NK-92 (cell line): ENCODE measurements around the gene NFIC.
"Not testable (repeated sequence)": the region's sequence is repeated elsewhere in the genome, so short reads cannot be mapped to it uniquely, and the experiment has no call there.

Experiments
- DNase-seq: peaks from one replicate; lab custom pipeline; 2025; ENCODE audit not compliant: unreplicated experiment; lab: John Stamatoyannopoulos, UW

The NFIC gene

DNA sequence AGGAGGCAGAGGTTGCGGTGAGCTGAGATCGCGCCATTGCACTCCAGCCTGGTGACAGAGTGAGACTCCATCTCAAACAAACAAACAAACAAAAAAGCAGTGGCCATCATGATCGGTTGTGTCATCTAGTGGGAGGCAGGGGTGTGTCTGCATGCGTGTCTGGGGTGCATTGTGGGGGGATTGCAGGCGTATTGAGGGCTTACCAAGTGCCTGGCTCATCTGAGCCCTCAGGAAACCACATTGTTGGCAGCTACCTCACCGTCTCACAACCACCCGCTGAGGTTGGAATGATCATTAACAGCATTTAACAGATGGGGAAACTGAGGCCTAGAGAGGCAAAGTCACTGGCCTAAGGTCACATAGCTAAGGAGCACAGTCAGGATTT, 30.5 kb downstream of the NFIC start:
- DNase-seq, result no peak

DNA sequence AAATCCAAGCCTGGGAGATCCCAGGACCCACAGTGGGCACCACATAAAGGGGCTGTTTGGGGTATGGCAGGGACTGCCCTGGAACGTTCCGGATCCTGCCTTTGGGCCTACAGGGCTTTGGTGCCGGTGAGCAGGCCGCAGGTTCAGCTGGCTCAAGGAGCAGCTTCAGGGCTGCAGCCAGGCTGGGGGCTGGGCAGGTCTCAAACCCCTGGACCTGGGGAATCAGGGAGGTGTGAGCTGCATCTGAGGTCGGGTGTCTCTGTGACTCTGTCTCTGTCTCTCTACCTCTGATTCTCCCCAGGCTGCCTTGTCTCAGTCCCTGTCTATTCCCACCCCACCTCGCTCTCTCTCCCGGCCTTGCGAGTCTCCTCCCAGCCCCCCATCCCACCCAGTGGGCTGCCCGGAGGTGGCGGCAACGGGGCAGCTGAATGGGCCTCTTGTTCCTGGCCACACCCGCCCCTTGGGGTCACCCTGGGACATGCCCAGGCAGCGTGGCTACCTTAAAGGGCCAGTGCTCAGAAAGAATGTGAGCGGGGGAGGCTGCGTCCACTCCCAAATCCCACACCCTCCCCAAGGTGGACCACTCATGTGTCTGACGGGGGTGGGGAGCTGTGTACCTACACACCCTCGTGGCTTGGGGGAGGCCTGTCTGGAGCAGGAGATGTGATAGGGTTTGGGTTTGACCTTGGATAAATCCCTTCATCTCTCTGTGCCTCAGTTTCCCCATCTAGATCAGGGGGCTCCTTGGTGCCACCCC, 31.1 kb downstream of the NFIC start:
- no peak for DNase-seq

DNA sequence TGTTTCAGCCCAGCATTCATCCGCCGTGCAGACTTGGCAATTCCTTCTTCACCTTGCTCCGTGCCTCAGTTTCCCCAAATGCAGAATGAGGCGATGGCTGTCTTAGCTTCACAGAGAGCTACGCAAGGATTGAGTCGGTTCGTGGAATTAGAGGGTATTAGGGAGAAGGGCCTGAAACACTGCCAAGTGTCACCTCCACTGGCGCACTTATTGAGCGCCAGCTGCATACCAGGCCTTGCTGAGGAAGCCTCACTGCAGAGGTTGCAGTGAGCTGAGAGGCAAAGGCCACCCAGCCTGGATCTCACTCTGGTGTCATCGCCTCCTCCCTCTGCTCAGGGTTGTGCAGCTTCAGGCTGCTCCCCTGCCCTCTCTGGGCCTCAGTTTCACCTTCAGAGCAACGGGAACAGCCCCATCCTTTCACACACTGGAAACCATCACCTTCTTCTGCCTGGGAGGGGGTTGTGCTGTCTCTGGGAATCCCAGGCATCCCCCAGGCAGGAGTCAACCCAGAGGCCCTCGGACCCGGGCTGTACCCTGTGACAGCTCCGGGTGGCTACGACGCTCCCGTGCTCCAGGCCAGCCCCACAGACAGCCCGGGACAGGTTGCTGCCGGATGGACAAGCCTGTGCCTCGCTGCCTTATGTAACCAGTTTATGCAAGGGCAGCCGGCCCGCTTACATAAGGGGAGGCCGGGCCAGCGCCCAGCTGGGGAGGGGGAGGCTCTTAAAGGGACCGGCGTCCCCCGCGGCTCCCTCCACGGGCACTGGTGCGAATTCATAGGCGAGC, 31.9 kb downstream of the NFIC start:
- DNase-seq, result no peak

DNA sequence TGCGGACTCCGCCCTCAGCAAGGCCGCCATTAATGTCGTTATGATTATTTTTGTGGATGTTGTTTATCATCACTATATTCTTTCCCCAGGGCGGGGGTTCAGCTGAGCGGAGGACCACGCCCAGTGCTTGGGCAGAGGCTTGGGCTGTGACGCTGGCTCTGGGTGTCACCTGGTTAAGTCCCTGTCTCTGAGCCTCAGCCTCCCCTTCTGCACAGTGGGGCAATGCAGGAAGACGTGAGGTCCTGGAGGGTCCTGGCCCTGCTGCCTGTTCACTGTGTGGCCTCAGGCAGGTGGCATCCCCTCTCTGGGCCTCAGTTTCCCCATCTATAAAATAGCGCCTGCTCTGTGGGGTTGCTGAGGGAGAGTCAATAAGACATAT, 32.5 kb downstream of the NFIC start:
- DNase-seq, result no peak

DNA sequence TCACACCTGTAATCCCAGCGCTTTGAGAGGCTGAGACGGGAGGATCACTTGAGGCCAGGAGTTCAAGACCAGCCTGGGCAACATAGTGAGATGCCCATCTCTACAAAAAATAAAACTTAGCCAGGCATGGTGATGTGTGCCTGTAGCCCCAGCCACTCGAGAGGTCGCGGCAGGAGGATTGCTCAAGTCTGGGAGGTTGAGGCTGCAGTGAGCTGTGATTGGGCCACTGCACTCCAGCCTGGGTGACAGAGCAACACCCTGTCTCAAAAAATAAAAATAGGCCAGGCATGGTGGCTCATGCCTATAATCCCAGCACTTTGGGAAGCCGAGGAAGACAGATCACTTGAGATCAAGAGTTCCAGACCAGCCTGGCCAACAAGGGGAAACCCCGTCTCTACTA, 32.9 kb downstream of the NFIC start:
- not testable (repeated sequence) for DNase-seq

DNA sequence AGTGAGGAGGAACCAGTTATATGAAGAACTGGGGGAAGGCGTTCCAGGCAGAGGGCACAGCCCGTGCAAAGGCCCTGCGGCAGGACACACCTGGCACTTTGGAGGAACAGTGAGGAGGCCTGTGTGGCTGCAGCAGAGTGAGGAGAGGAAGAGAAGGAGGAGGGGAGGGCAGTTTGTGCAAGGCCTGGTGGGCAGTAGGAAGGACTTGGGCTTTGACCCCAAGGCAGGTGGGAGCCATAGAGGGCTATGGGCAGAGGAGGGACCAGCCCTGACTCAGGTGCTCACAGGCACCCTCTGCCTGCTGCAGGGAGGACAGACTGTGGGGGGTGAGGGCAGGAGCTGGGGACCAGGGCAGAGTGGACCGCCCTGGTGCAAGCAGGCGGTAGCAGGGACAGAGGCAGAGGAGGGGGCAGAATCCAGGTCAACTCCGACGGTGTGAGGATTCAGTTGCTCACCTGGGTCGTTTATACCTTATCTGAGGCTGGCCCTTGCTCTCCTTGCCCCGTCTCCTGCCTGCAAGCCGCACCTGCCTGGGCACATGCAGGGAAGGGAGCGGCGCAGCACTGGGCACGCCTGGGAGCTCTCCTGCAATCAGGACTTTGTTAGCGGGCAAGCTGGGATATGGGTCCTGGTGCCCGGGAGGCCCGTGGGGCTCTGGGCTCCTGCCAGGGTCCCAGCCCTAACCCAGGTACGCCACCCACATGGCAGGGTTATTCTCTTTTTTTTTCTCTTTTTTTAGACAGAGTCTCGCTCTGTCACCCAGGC, 34.8 kb downstream of the NFIC start:
- no peak for DNase-seq

DNA sequence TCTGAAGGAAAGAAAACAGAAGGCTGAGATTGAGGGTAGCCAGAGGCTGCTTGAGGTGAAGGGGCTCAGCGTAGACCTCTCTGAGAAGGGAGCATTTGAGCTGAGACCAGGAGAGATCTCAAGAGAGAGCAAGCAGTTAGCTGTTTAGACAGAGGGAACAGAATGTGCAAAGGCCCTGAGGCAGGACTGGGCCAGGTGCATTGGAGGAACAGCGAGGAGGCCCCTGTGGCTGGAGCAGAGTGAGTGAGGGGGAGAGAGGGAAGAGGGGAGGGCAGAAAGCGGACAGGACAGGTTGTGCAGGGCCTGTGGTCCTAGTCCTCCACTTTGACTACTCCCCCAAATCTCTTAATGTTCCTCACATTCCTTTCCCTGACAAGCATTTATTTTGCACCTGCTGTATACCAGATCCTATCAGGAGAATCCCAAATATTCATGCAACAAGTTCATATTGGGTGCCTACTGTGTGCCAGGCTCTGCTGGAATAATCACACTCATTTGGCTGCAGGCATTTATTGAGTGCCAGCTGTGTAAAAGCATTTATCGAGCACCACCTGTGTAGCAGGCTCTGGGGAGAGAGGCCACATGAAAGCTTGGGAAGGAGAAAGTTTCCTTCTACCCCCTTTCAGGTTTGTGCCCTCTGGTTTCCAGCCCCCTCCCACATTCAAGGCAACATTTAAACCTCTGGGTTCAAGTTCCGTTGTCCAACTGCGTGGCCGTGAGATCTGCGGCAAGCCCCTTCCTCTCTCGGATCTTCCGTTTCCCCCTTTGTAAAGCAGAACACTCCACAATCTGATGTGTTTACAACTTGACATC, 36.5 kb downstream of the NFIC start:
- no peak for DNase-seq

DNA sequence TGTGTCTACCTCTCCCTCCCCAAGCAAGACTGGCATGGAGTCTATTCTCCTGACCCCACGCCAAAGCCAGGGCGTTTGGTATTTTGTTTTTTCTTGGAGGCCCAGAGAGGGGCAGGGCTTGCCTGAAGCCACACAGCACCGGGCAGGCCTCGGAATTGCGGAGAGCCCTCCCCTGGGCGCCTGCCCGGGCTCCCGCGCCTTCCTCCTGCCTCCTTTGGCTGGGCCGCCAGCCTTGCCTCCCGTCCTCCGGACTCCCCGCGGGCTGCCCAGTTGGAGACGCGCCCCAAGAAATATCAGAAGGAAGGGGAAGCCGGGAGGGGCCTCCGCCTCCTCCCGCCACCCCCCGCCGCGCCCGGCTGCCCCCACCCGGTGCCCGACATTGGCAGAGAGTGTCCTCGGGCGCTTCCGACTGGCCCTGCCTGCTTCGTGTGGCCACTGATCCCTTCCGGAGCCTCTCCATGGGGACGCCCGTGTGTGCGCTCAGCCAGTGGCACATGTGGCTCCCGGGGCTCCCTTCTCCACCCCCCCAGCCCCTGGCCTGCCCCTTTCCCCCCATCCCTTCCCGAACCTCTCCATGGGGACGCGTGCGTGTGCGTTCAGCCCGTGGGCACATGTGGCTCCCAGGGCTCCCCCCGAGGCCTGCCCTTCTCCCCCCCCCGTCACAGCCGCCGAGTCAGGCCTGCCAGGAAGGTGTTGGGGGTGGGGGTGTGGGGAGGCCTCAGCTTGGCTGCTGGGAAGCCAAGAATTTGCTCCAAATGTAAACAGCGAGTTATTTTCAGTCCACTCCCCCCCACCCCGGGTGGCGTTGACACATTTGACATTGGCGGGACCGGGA, 37.3 kb downstream of the NFIC start:
- no peak for DNase-seq

DNA sequence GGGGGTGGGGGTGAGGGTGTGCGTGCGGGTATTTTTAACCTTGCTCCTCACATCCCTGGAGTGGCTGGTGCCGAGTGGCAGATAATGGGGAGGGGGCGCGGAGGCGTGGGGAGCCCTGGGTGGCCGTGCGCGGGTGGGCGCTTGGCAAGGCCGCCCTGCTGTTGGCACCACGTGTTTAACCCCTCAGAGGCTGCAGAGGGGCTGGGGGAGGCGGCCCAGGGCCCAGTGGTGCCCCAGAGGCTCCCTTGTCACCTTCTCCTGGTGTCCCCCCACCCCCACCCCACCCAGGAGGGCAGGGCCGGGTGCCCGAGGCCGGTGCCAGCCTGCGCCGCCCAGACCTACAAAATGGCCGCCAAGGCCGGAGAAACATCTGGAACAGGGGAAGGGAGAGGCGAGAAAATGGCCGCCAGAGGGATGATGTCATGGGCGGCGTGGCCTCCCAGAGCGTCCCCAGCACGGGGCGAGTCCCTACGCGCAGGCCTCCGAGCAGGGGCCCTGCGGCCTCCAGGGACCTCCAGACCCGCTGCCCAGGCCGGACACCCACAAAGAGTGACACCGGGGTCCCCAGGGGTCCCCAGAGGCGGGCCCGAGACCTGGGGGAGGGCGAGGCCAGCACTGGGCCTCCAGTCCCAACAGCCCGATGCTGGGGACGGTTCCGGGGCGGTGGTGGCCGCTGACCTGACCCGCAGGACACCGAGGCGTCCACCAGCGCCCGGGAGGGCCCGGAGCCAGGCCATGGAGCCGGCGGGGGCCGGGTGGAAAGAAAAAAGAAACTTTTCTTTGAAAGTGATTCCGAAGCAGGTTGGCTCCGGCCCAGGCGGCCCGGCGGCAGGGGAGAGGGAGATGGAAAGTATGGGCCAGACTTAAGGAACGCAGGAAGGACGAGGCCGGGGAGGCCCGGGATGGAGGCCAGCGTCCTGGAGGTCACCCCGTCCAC, 38.2 kb downstream of the NFIC start:
- no peak for DNase-seq

DNA sequence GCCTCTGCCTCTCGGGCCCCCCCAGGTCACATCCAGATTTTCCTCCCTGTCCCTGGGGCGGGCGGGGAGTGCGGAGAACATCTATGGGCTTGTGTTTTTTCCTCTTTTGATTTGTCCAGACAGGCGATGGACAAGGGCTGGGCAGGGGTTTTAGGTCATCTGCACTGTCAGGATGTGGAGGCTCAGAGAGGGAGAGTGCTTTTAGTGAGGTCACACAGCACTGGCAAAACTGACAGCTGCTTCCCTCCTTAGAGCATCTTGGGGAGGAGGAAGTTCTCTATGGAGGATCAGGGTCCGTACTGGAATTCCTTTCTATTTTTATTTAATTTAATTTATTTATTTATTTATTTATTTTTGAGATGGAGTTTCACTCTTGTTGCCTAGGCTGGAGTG, 38.9 kb downstream of the NFIC start:
- DNase-seq, result no peak

DNA sequence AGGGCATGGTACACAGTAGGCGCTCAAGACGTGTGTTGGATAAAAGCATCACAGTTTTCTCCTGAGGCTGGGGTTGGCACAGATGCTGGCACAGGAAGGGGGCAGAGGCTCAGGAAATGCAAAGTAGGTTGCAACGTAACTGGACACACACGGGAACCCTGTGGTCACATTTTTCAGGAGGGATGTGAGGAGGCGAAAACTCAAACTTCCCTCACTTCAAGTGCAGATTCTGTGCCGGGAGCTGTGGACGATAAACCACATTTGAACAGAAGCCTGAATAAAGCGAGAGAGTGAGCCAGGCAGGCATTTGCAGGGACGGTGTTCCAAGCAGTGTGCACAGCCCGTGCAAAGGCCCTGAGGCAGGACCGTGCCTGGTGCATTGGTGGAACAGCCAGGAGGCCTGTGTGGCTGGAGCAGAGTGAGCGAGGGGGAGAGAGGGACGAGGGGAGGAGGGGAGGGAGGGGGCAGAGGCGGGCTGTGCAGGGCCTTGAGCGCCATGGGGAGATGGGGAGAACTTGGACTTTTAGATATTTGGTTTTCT, 40.3 kb downstream of the NFIC start:
- DNase-seq, result no peak

DNA sequence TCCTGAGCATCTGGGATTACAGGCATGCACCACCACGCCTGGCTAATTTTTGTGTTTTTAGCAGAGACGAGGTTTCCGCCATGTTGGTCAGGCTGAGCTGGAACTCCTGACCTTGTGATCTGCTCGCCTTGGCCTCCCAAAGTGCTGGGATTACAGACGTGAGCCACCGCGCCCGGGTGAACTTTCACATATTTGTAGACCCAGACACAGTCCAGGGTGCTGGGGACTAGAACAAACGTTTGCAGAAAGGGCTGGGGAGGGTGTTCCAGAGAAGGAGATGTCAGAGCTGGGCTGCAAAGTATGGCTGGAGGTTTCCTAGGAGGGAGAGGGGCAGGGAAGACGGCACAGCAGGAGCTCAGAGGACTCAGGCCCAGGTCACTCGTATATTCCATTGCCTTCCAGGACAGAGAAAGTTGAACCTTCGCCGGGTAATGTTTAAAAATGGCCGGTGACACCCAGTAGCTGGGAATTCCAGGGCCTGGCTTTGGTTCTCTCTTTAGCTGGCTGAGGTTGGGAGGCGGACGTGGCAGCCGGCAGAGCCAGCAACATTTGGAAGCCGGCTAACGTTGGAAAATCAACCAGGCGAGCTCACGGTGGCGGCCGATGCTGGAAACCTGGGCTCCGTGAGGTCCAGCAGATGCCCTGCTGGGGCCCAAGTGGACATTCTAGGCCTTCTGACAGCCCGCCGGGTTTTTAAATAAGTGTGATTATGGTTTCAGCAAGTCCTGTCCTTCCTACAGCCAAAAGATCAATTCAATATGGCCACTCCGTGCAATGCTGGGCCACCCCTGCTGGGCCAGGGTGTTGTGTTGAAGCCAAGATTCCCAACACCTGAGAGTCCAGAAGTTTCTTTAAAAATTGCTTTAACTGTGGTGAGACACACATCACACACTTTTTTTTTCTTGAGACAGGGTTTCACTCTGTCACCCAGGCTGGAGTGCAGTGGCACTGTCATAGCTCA, 41.5 kb downstream of the NFIC start:
- DNase-seq, result no peak

DNA sequence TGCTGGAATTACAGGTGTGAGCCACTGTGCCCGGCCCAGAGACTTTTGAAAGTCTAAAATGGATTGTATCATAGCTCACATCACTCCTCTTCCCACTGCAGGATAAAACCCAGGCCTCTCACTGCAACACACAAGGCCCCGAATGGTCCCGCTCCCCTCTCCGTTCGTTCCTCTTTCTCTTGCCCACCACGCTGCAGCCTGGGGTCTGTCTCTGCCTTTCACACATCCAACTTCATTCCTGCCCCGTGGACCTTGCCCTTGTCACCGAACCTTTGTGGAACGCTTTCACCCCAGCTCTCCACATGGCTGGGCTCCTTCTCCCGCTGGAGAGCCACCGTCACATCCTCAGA, 42.6 kb downstream of the NFIC start:
- no peak for DNase-seq

DNA sequence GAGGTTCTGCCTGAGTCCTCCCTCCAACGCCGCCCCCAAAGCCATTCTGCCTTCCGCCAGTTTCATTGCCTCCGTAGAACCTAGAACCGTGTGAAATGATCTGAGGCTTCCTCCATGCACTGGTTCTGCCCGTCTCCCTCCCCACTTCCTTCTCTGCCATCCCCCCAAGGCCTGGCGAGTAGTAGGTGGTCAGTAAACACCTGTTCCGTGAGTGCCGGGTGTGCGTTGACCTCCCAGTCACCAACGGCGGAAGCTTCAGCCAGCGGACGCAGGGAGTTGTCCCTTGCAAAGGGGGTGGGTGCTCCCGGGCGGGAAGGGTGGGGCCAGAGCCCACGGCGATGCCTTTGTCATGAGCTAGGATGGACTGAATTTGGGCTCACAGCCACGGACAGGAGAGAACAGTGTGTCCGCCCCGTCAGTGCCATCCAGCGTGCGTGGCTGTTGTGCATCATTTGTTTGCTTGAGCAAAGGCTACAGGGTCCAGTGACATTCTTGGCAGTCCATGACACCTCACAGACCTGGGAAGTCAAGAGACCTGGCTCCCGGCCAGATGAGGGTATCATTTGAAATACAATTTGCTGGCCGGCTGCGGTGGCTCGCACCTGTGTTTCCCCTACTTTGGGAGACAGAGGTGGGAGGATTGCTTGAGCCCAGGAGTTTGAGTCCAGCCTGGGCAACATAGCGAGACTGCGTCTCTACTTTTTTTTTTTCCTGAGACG, 43.1 kb downstream of the NFIC start:
- DNase-seq, result no peak

DNA sequence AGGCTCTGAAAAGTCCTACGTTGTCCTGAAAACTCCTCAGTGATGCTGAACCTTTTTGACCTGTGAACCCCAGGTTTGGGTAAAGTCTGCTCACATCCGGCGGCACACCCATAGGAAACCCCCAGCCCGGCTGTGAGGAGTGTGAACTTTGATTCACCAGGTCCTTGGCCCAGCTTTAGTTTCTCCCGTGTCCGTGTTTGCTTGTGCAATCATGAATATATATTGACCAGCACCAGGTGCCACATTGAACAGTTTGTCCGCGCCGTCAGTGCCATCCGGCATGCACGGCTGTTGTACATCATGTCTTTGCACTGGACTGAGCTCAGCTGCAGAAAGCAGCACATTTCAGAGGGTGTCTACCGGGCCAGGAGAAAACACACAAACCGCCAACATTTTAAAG, 45.3 kb downstream of the NFIC start:
- DNase-seq, result no peak

DNA sequence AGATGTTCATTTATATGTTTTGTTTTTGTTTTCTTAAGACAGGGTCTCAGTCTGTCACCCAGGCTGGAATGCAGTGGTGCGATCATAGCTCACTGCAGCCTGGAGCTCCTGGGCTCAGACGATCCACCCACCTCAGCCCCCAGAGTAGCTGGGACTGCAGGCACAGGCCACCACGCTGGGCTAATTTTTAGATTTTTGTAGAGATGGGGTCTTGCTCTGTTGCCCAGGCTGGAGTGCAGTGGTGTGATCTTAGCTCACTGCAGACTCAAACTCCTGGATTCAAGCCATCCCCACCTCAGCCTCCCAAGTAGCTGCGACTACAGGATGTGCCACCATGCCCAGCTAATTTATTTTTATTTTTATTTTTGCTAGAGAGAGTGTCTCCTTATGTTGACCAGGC, 45.7 kb downstream of the NFIC start:
- DNase-seq, result no peak

DNA sequence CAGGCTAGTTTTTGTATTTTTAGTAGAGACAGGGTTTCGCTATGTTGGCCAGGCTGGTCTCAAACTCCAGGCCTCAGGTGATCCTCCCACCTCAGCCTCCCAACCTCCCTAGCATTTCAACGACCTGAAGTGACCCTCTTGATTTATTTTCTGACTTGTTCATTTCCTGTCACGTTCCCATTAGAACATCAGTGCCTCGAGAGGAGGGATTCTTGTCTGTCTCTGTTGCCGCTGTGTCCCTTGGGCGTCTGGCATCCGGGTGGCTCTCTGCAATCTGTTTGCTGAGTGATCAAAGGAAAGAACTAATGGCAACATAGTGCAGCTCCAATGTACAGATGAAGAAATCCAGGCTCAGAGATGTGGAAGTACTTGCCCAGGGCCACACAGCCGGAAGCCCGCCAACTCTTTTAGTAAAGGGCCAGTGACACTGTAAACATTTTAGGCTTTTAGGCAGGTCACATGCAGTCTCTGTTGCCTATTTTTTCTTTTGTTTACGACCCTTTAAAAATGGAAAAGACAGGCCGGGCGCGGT, 47.5 kb downstream of the NFIC start:
- no peak for DNase-seq
